Activated naive CD4-positive, alpha-beta T cell treated with anti-CD3 and anti-CD28 coated beads, Interleukin-2, amount 50 U/mL, for 72 hours (primary cell): ENCODE measurements around the gene MYO1E. TPM values are rescaled to one million over a fixed set of nuclear protein-coding genes. Genes with fewer than 3 reads are reported as not detected.
"Not testable (repeated sequence)": the region's sequence is repeated elsewhere in the genome, so short reads cannot be mapped to it uniquely, and the experiment has no call there.

Experiments used
- ATAC-seq, 2 donors: fragments of 150-1000 bp; cut with Tn5 transposase; 2 replicates each; pipeline ENCODE4 v1.10.0; 2021; ENCODE audit warnings: mild to moderate bottlenecking in 2 of 2, moderate library complexity in 2 of 2
- DNase-seq, 2 donors: peaks; one replicate each; pipeline ENCODE4 v3.0.0; 2021 to 2022; ENCODE audit warnings: low spot score in 2 of 2
- H3K27ac Mint-ChIP-seq, 2 donors: one replicate each; pipeline ENCODE4 v1.8.0; 2022; ENCODE audit warnings: mild to moderate bottlenecking in 2 of 2, mixed read lengths in 2 of 2
- H3K36me3 Mint-ChIP-seq, 2 donors: one replicate each; pipeline ENCODE4 v1.8.0; 2022; ENCODE audit warnings: mixed read lengths in 2 of 2
- H3K9me3 Mint-ChIP-seq, 2 donors: one replicate each; pipeline ENCODE4 v1.8.0; 2022; ENCODE audit warnings: mixed read lengths in 2 of 2
- total RNA-seq, 2 donors: library from RNA; stranded (reverse); gene quantifications; one replicate each; pipeline ENCODE4 v1.2.3, GENCODE V29; 2022

Gene MYO1E
- total RNA-seq, result 10 to 100 TPM in 1 of 2 donors, 1 to 10 TPM in 1; 2.1 to 42.0 TPM

GRCh38 chr15:59372352-59373211 lies at the start of gene MYO1E:
Gene MYO1E (minus strand): TSS chr15:59372871. CDS start chr15:59372500, 371 bp downstream.
- Mint-ChIP-seq H3K36me3 (peaks cover 15 to 18% of the 10 kb centered on the region in 2 donors), H3K27ac (no peak within 1 kb of the TSS), H3K9me3 (no peaks in the 10 kb centered on the region)
- peak; percentile 70 to 82 for ATAC-seq
- peak in 1 of 2 donors; percentile 39 for DNase-seq

DNA sequence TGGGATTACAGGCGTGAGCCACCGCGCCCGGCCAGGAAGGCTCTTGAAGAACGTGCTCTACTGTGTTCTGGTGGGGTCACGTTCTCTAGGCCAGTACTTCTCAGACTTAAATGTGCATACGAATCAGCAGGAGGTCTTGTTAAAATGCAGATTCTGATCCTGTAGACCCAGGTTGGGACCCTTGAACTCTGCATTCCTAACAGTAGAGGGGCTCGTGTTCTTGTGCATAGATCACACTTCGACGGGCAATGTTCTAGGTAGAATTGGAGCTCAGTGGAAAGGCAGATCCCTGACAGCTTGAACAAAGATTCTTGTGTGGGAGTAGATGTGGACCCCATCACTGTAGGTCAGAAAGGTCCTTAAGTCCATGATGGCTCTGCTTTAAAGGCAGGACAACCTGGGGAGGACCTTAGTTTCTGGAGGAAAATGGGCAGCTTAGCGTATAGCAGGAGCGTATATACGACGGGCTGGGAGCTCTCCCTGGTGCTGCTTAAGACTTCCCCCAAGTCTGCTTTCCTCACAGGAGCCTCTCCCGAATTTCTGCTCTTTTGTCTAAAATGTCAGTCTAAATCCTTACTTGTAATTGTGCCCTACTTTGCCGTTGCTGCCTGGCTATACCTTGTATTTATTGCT lies 48.4 kb upstream of the MYO1E start:
- Mint-ChIP-seq H3K9me3 (no peaks in the 10 kb centered on the region), H3K36me3 (no peaks in the 10 kb centered on the region), H3K27ac (no peak overlapping the region)
- ATAC-seq (no peak), DNase-seq (no peak)

DNA sequence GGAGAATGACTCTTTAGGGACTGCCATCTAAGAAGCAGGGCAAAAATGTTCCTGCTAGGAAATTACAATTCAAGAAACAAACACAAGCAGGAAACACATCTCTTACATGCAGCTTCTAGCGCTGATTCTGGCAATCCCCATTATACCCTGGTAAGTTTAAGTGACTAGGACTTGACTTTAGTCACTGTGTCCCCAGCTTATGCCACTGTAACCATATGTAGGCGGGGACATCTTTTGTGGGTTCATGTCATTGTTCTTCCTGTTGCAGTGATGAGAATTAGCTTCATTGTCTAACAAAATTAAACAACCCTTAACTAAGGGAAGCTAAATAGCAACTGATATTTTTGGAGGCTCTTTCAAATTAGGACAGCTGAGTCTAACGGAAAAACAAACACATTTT lies 47.4 kb upstream of the MYO1E start:
- Mint-ChIP-seq H3K27ac (no peak overlapping the region), H3K36me3 (no peaks in the 10 kb centered on the region), H3K9me3 (no peaks in the 10 kb centered on the region)
- DNase-seq, result no peak
- ATAC-seq, result peak; percentile 54 to 64

- ATAC-seq (no peak), DNase-seq (no peak)
- Mint-ChIP-seq H3K9me3 (no peaks in the 10 kb centered on the region), H3K27ac (no peak overlapping the region), H3K36me3 (no peaks in the 10 kb centered on the region)
Observed at GRCh38 chr15:59419170-59419569, 46.5 kb upstream of the MYO1E start.

- DNase-seq (no peak), ATAC-seq (no peak)
- Mint-ChIP-seq H3K9me3 (no peaks in the 10 kb centered on the region), H3K36me3 (no peaks in the 10 kb centered on the region), H3K27ac (no peak overlapping the region)
Observed at GRCh38 chr15:59416816-59417215, 44.1 kb upstream of the MYO1E start.

GRCh38 chr15:59413577-59413976 lies 40.9 kb upstream of the MYO1E start:
- no peak for ATAC-seq
- no peaks in the 10 kb centered on the region for H3K9me3 Mint-ChIP-seq
- DNase-seq, result no peak
- no peak overlapping the region for H3K27ac Mint-ChIP-seq
- H3K36me3 Mint-ChIP-seq, result no peaks in the 10 kb centered on the region

GRCh38 chr15:59410391-59410896 lies 37.8 kb upstream of the MYO1E start:
- Mint-ChIP-seq H3K36me3 (no peaks in the 10 kb centered on the region), H3K9me3 (no peaks in the 10 kb centered on the region), H3K27ac (no peak overlapping the region)
- DNase-seq (no peak), ATAC-seq (no peak)

- no peaks in the 10 kb centered on the region for H3K36me3 Mint-ChIP-seq
Observed at GRCh38 chr15:59407946-59408345, 35.3 kb upstream of the MYO1E start.

DNA sequence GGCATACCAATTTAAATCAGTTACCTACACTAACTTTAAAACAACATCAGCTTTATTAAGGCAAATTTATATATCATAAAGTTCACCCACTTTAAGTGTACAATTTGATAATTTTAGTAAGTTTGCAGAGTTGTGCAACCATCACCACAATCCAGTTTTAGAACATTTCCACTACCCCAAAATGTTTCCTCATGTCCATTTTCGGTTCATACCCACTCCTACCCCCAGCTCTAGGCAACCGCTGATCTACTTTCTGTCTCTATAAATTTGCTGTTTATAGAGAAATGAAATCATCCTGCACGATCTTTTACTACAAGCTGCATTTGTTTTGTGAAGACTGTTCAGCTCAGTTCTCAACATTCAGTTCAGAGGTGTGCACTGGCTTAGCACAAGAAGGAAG lies 33.8 kb upstream of the MYO1E start:
- H3K9me3 Mint-ChIP-seq, result no peaks in the 10 kb centered on the region

More at GRCh38 chr15:59407946-59408345, 35.3 kb upstream of the MYO1E start:
- DNase-seq, result no peak
- ATAC-seq, result no peak
- Mint-ChIP-seq H3K9me3 (no peaks in the 10 kb centered on the region), H3K27ac (no peak overlapping the region)

DNA sequence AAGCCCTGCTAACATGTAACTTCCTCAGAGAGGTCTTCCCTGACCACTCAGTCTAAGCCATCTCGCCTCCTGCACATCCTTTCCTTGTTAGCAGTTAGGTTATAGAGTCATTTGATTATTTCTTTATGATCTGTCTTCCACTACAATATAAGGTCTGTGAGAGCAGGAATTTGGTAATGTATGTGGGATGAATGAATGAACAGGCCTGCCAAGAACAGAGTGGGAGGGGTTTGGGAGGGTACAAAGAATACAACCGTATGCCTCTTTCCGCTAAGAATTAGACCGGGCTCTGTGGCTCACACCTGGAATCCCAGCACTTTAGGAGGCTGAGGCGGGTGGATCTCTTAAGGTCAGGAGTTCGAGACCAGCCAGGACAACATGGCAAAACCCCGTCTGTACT lies 32.4 kb upstream of the MYO1E start:
- ATAC-seq (no peak), DNase-seq (no peak)
- Mint-ChIP-seq H3K36me3 (no peaks in the 10 kb centered on the region), H3K9me3 (no peaks in the 10 kb centered on the region), H3K27ac (no peak overlapping the region)

More for the DNA sequence above, 33.8 kb upstream of the MYO1E start:
- DNase-seq, result no peak
- no peak for ATAC-seq
- Mint-ChIP-seq H3K27ac (no peak overlapping the region), H3K36me3 (no peaks in the 10 kb centered on the region)

DNA sequence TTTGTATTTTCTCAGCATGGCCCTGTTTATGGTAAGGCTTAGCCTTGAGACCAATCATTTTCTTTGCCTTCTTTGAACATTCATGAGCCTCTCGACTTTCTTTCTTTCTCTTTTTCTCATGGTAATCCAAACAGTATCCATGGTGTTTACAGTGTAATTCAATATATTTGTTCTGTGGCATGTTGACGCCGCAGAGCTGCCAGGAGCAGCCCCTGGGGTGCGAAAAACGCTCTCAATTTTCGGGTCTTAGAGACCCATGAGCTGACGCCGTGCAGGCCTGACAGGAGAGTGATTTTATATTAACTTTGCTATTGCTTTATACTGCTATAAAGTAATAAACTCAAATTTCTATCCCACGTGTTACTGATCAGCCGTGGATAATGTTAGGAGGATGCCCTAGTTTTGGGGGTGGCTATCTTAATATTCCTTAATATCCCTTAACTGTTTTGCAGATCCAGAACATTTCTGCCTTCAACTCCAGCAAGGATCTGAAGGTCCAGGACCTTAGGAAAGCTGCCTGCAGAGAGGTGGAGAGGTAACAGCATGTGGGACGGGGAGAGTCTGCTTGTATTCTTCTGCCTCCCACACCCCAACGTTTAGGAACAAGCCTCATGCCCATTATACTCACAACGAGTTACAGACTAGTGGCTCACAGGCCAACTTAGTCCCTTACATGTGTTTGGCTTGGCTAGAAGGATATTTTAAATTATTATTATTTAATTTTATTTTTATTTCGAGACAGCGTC lies 29.3 kb upstream of the MYO1E start:
- ATAC-seq (no peak), DNase-seq (no peak)
- Mint-ChIP-seq H3K36me3 (no peaks in the 10 kb centered on the region), H3K9me3 (no peaks in the 10 kb centered on the region), H3K27ac (no peak overlapping the region)

- H3K9me3 Mint-ChIP-seq, DNase-seq, H3K27ac Mint-ChIP-seq, H3K36me3 Mint-ChIP-seq, ATAC-seq: not testable (repeated sequence)
Observed at GRCh38 chr15:59401051-59401823, 28.6 kb upstream of the MYO1E start.

DNA sequence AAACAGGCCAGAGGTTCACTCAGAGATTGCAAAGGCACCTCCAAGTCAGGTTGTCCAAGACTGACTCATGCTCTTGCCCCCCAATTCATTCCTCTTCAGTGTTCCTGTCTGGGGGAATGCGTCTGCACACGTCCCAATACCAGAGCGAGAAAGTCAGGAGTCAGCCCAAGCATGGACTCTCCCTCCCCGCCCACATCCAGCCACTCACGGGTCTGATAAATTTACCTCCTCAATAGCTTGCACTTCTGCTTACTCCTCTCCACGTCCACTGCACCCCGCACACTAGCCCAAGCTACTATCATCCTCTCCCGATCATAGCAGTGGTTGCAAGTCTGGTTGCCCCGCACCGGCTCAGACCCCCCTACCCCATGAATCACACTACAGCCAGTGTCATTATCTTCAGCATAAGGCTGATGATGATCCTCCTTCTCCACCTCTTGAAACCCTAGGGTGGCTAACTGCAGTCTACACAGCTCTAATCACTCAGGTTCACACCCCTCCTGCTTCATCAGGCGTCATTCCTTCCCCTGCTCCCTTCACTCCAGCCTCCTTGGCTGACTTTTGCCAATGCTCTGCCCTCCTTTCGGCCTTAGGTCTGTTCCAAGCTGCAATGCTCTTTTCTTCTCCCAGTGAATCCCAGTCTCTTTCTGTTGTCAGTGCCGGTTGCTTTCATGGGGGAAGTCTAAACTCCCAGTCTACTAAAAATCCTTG lies 27.6 kb upstream of the MYO1E start:
- Mint-ChIP-seq H3K9me3 (no peaks in the 10 kb centered on the region), H3K36me3 (no peaks in the 10 kb centered on the region), H3K27ac (peak overlapping the region in 1 of 2 donors; percentile 2)
- DNase-seq, result no peak
- no peak for ATAC-seq

GRCh38 chr15:59399465-59400102 lies 26.9 kb upstream of the MYO1E start:
- H3K36me3 Mint-ChIP-seq, result no peaks in the 10 kb centered on the region
- no peak for DNase-seq
- no peak for ATAC-seq
- H3K27ac Mint-ChIP-seq, result no peak overlapping the region
- H3K9me3 Mint-ChIP-seq, result no peaks in the 10 kb centered on the region

DNA sequence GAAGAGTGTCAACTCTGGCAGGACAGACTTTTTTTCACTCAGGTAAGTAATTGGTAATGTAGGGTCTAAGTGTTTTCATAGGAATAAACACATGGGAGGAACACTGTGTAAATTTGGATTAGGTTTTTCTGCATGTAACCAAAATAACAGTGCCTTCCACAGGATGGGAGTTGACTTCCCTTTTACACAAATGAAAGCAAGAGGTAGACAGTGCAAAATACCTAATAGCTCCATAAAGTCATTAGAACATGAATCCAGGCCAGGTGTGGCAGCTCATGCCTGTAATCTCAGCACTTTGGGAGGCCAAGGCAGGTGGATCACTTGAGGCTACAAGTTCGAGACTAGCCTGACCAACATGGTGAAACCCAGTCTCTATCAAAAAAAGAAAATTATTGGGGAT lies 25.5 kb upstream of the MYO1E start:
- H3K9me3 Mint-ChIP-seq, result no peaks in the 10 kb centered on the region
- H3K36me3 Mint-ChIP-seq, result no peaks in the 10 kb centered on the region
- DNase-seq, result no peak
- no peak for ATAC-seq
- no peak overlapping the region for H3K27ac Mint-ChIP-seq
